DMS114 treated with DMSO at 0.1 percent for 48 hours (cell line): ENCODE data around the gene GLRX5.

Source experiments
- DNase-seq: peaks from one replicate; lab custom pipeline; 2025; ENCODE audit not compliant: unreplicated experiment; lab: John Stamatoyannopoulos, UW

The GLRX5 gene

GRCh38 chr14:95531969-95532368 lies 2.9 kb upstream of the GLRX5 start:
- DNase-seq: no peak

DNA sequence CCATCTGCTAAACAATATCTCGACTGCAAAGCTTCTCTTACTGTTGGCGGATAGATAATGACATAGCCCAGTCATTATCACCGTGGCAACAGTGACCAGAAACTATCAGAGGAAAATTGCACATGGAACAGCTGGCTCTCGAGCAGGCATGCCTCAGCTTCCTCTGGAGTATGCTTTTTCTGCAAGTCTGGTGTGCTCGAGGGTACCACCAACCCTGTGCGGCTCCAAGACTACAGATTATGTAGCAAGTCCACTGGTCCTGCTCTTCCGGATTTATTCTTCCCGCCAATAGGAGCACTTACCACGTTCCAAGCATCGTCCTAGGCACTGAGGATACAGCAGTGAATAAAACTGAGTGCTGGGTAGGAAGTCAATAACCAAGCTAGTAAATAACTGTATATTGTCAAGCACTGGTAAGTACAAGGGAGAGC lies 1.4 kb upstream of the GLRX5 start:
- no peak for DNase-seq

GRCh38 chr14:95533822-95534221 lies 1.0 kb upstream of the GLRX5 start:
- no peak for DNase-seq

DNA sequence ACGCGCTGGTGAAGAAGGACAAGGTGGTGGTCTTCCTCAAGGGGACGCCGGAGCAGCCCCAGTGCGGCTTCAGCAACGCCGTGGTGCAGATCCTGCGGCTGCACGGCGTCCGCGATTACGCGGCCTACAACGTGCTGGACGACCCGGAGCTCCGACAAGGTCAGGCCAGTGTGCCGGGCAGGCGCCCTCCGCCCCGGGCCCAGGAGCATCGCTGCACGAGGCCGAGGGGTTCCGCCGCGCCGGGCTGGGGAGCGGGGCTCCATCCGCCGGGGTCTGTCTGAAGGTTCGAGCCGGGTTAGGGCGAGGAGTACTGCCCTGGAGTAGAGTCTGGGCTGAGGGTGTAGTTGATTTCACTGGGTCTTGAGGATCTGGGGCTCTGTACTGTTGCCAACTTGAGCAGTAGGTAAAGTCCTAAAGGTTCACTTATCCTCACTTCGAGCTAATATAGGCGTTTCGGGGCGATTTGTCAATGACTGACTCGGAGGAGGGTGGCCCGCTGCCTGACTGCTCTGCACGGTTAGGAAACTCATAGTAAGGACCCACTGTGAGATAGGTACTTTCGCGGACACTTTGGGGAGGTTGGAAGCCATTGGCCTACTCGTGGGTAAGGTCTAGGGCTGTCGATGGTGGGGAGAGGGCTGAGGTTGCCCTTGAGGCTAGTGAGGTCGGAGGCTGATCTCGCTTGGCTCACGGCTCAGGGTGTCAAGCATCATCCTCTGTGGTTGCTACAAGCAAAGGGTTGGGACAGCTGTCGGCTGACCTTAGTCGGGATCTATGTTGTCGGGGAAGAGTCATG lies 574 bp downstream of the GLRX5 start:
- no peak for DNase-seq

DNA sequence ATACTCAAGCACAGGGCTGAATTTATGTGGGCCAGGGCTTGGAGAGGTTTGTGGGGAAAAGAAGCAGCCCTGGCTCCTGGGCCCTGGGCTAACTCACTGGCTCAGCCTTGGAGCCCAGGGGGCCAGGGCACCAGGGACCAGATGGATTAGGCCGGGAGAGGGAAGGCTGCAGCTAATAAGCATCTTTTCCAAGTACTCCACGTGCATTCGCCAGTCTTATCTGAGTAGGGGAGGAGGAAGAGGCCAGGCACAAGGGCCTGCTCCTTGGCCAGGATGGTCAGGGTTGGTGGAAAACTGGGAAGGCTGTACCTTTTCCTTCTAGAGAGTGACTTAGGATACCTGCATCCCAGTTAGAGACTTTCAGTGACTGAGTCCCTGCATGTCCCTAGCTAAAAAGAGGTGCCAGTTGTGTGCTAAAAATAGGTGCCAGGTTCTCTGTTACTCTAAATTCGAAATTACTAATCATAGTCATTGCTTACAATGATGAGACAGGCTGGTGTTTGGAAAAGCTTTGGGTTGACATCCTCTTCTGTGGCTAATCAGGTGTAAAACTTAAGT lies 1.3 kb downstream of the GLRX5 start:
- no peak for DNase-seq

GRCh38 chr14:95536671-95537070 lies 1.8 kb downstream of the GLRX5 start:
- DNase-seq: no peak

GRCh38 chr14:95537298-95538089 lies 2.6 kb downstream of the GLRX5 start:
- no peak for DNase-seq

DNA sequence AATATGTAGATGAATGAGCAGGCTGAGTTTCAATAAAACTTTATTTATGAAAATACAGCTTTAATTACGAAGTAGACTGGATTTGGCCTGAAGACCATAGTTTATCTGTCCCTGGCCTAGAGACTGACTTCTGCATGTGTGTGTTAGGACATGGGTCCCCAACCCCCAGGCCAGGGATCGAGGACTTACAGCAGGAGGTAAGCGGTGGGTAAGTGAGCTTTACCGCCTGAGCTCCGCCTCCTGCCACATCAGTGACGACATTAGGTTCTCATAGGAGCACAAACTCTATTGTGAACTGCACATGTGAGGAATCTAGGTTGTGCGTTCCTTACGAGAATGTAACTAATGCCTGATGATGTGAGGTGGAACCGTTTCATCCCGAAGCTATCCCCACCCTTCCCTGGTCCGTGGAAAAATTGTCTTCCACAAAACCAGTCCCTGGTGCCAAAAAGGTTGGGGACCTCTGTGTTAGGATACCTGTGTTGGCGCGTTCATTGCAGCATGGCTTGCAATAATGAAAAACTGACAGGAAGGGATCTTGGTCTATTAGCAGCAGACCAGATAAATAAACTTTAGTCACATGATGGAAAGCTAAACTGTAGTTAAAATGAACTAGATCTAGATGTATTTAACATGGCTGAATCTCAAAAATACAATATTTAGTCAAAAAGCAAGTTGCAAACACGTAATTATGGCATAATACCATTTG lies 4.1 kb downstream of the GLRX5 start:
- DNase-seq: no peak

DNA sequence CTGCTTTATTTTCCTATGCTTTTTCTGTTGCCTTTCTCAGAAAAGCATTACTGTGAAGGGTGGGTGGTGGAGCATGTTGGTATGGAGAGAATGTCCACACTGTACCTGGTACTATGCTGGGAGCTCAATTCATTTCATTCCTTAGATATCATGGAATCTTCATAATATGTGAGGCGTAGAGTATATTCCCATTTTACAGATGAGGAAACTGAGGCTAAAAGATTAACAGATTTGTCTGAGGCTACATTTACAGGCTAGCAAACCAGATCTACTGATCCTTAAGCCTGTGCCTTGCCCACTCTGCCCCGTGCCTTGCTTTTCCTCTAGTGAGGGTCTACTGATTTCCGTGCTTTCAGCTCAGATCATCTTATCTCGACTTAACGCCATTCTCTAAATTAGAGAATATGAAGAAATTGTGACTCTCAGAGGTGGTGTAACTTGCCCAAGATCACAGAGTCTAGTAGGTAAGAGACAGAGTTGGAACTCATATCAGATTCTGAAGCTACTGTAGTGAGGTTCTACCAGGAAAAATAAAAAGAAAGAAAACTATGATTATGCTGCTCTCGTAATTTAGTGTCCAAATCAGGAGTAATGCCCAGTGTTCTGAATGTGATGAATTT lies 5.5 kb downstream of the GLRX5 start:
- DNase-seq: no peak

GRCh38 chr14:95541346-95541745 lies 6.5 kb downstream of the GLRX5 start:
- DNase-seq: no peak

DNA sequence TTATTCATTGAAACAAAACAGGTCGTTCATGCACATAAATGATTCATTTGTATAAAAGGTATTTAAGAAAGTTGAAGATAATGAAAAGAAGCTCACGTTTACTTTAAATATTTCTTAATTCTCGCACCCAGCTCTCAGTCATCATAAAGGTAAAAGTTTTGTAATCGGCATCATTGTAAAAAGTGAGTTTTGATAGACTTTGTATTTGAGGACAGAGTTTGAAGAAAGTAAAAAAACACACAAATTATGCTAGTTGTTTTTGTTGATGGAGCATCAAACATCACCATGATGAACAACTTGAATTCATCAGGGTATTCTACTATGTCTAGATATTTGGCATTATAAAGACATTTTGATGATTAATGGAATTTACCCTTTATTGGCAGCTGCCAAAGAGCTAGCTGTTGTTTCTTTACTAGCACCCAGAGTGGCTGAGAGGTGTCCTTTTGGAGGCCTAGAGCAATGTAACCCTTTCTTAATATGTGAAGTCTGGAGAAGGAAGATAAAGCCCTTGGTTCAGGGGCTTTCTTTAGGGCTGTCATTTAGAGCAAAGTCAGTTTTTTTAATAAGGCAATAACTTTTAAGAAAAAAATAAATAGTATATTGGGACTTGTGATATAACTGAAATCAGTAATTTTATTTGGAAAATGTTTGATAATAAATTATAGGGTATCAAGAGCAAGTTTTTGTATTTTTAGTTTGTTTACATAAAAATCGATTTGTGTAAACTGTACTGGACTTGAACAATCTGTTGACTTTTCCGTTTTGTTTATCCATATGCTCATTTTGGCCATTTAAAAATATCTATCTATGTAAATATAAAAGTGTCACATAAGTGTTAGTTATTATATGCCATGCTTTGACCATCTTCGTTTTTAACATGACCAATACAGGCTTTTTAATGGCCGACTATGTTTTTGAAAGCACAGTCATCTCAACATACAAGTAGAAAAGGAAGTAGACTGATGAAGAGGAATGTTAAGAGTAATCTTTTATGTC lies 7.4 kb downstream of the GLRX5 start:
- no peak for DNase-seq

GRCh38 chr14:95543021-95543420 lies 8.2 kb downstream of the GLRX5 start:
- DNase-seq: no peak

GRCh38 chr14:95544588-95544987 lies 9.7 kb downstream of the GLRX5 start:
- no peak for DNase-seq

DNA sequence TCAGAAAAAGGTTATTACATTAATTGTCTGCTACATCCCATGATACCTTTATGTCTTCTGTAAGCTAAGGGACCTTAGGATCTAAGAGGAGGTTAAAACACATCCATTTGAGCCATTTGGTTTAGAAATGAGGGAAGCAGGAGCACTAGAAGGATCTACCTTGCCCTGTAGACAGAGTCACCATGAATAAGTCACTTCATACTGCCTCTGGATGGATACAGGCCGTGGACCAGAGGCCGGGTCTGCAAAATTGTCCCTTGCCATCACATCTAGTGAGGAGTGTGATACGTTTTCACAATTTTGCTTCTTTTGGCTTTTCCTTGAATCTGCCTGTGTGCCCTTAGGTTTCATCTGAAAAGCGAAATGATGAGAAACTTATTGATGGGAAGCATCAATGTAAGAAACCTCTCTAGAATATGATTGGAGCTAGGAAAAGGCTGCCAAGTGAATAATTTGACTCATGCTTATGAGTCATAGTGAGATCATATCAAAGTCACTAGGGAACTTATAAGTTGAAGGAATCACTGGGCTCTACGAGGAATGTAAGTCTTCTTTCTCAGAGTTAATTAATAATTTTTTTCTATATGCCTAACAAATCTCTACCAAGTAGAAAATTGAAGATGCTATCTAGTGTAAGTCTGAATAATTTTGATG lies 10.8 kb downstream of the GLRX5 start:
- DNase-seq: no peak

DNA sequence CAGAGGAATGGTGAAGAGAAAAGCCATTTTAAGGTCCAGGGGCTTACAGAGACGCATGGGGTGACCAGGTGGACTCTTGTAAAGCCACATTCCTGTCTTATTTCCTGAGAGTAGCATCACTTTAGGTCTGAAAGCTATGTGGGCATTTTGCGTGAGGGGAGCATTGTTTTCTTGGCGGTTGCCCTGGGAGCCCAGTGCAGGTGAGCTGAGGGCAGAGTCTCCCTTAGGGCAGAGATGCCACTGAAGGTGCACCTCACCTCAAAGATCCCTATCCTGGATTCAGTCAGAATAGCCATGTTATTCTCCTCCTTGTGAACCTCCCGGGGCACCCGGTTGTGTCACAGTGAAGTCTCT lies 12.4 kb downstream of the GLRX5 start:
- no peak for DNase-seq

DNA sequence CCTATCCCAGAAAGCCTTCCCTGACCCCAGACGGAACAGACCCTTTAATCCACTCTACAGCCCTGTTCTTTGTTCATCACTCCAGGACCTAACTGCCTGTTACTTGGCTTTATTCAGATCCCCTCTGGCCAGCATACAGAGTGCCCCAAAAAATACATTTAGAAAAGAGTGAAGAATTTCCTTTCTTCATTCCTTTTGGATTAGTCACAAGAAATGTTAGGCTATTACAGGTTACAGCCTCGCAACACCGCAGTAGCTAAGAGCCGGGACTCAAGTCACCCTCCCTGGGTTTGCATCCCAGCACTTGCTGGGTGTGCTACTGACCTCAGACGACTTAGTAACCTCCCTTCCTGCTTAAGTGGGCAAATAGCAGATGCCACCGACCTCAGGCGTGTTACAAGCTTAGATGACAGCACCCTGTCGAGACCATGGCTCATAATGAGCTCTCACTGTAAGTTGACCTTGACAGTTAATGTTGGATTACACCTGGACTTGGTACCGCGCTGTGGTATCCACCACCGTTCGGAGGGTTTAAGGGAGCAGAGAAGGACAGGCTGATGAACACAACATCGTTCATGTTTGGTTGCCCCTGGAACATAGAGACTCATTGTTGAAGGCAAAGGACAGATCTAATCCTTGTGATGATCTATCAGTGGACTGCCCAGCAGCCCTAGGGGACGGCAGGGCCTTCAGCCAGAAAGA lies 12.9 kb downstream of the GLRX5 start:
- no peak for DNase-seq

DNA sequence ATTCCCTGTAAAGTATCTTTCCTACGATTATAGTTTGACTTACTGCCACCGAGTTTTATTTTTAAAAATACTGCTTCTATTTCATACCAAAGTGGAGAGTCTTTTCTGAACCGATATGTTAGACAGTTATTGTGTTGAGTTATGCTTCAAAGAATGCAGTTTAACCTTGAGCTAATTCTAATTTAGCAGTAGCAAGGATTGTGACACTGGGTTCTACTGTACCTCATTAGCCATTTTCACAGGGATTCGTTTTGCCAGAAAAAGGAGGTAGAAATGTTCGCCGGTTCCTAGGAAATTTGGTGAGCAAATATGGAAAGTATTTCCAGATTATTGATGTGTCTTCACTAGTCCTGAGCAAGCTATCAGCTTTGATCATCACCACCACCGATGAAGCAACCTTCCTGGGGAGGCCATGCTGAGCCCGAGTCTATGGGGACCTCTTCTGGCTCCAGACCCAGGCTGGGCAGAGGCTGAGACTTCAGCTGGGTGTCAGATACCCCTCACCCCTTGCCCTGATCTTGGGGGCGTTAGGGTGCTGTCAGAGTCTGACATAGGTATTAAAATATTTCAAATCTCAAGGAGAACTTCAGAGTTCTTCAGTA lies 13.6 kb downstream of the GLRX5 start:
- DNase-seq: no peak
